Ishikawa (cell line): ENCODE measurements around the gene CLRN2.

Experiments used
- CEBPB ChIP-seq: IDR thresholded peaks from 2 replicates; pipeline ENCODE4 v1.6.1; 2012
- CREB1 ChIP-seq: IDR thresholded peaks from 2 replicates; pipeline ENCODE4 v1.6.1; 2012; ENCODE audit warnings: low read depth
- EGR1 ChIP-seq: IDR thresholded peaks from 2 replicates; pipeline ENCODE4 v1.6.1; 2012
- EP300 ChIP-seq: IDR thresholded peaks from 2 replicates; pipeline ENCODE4 v1.6.1; 2012; ENCODE audit warnings: borderline replicate concordance
- FOXM1 ChIP-seq: IDR thresholded peaks from 2 replicates; pipeline ENCODE4 v1.6.1; 2012; ENCODE audit warnings: low read depth, borderline replicate concordance
- MAX ChIP-seq: IDR thresholded peaks from 2 replicates; pipeline ENCODE4 v1.6.1; 2012
- RAD21 ChIP-seq: IDR thresholded peaks from 2 replicates; pipeline ENCODE4 v1.6.1; 2012; ENCODE audit warnings: low read depth
- REST ChIP-seq: IDR thresholded peaks from 2 replicates; pipeline ENCODE4 v1.6.1; 2012; ENCODE audit warnings: low read depth, mild to moderate bottlenecking
- TAF1 ChIP-seq: IDR thresholded peaks from 2 replicates; pipeline ENCODE4 v1.6.1; 2012; ENCODE audit warnings: low read depth, mild to moderate bottlenecking
- TCF12 ChIP-seq: IDR thresholded peaks from 2 replicates; pipeline ENCODE4 v1.6.1; 2012; ENCODE audit warnings: low read depth
- TEAD4 ChIP-seq: IDR thresholded peaks from 2 replicates; pipeline ENCODE4 v1.6.1; 2012
- YY1 ChIP-seq: IDR thresholded peaks from 2 replicates; pipeline ENCODE4 v1.6.1; 2012; ENCODE audit warnings: low read depth
- ZBTB7A ChIP-seq: IDR thresholded peaks from 2 replicates; pipeline ENCODE4 v1.6.1; 2012; ENCODE audit warnings: low read depth

DNA sequence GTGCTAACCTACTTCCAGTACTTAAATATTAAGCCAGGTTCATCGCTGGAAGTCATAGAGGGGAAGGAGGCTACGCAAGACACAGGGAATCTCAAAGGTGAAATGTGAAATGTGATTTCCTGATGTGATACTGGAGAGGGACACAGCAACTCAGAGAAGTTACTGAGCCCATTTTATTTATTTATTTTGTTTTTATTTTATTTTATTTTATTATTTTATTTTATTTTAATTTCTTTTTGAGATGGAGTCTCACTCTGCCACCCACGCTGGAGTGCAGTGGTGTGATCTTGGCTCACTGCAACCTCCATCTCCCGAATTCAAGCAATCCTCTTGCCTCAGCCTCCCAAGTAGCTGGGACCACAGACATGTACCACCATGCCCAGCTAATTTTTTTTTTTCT, 19.7 kb downstream of the CLRN2 start:
- TF ChIP-seq YY1, result no peak
- TF ChIP-seq RAD21, result no peak
- TF ChIP-seq EGR1, result no peak
- no peak for TF ChIP-seq REST
- no peak for TF ChIP-seq TCF12
- no peak for TF ChIP-seq TAF1
- TF ChIP-seq CEBPB, result no peak
- TF ChIP-seq FOXM1, result no peak
- TF ChIP-seq TEAD4, result no peak
- TF ChIP-seq MAX, result no peak
- no peak for TF ChIP-seq EP300
- no peak for TF ChIP-seq ZBTB7A
- TF ChIP-seq CREB1, result no peak
